ENCODE data around the gene IRF9. TPM values are rescaled to one million over a fixed set of nuclear protein-coding genes. Genes with fewer than 3 reads are reported as not detected.

The IRF9 gene
- total and polyA plus RNA-seq, 10 donors, result 85.8 to 265 (median 156) TPM

DNA sequence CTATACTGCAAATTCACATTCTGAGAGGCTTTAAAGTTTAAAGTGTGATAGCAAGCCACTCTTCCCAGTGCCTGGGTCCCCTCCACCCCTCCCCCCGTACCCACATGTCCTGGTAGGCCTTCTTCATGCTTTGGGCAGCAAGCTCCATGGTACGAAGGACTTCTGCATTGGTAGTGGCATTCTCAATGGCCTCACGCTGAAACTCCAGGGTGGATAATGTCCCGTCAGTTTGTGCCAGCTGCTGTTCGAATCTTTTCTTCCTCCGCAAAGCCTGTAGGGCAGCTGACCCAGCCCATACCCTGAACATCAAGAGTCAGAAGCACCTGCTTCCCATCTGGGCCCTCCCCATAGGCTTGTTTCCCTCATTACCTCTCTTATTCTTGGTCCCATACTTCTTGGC is 50.2 kb downstream of the IRF9 start:
- Histone ChIP-seq H3K9me3 (no peaks in the 10 kb centered on the region), H3K4me1 (peaks cover 23 to 84% (median 48%) of the 10 kb centered on the region in 6 donors), H3K27me3 (replicated peaks in 1 of 7) (no peaks in the 10 kb centered on the region), H3K36me3 (peaks cover 2 to 64% (median 50%) of the 10 kb centered on the region in 6 donors), H3K27ac (no peak overlapping the region), H3K4me3 (no peak overlapping the region)
- TF ChIP-seq POLR2A (IDR thresholded peaks at IDR 0.05) (no peak), POLR2AphosphoS5 (IDR thresholded peaks at IDR 0.05) (no peak)
- TF ChIP-seq, protein P1, sequence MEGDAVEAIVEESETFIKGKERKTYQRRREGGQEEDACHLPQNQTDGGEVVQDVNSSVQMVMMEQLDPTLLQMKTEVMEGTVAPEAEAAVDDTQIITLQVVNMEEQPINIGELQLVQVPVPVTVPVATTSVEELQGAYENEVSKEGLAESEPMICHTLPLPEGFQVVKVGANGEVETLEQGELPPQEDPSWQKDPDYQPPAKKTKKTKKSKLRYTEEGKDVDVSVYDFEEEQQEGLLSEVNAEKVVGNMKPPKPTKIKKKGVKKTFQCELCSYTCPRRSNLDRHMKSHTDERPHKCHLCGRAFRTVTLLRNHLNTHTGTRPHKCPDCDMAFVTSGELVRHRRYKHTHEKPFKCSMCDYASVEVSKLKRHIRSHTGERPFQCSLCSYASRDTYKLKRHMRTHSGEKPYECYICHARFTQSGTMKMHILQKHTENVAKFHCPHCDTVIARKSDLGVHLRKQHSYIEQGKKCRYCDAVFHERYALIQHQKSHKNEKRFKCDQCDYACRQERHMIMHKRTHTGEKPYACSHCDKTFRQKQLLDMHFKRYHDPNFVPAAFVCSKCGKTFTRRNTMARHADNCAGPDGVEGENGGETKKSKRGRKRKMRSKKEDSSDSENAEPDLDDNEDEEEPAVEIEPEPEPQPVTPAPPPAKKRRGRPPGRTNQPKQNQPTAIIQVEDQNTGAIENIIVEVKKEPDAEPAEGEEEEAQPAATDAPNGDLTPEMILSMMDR (IDR thresholded peaks at IDR 0.05 in 8 of 11, conservative IDR thresholded peaks at IDR 0.05 in 3 of 11), result no peak
- no peak for DNase-seq
- intact Hi-C loops (cut with DNase I; ENCODE audit: low total_unique reads), result no loop called here
- 92 to 96% (median 95%) methylated on average over 6 of the region's 6 CpGs for WGBS, 5 donors

DNA sequence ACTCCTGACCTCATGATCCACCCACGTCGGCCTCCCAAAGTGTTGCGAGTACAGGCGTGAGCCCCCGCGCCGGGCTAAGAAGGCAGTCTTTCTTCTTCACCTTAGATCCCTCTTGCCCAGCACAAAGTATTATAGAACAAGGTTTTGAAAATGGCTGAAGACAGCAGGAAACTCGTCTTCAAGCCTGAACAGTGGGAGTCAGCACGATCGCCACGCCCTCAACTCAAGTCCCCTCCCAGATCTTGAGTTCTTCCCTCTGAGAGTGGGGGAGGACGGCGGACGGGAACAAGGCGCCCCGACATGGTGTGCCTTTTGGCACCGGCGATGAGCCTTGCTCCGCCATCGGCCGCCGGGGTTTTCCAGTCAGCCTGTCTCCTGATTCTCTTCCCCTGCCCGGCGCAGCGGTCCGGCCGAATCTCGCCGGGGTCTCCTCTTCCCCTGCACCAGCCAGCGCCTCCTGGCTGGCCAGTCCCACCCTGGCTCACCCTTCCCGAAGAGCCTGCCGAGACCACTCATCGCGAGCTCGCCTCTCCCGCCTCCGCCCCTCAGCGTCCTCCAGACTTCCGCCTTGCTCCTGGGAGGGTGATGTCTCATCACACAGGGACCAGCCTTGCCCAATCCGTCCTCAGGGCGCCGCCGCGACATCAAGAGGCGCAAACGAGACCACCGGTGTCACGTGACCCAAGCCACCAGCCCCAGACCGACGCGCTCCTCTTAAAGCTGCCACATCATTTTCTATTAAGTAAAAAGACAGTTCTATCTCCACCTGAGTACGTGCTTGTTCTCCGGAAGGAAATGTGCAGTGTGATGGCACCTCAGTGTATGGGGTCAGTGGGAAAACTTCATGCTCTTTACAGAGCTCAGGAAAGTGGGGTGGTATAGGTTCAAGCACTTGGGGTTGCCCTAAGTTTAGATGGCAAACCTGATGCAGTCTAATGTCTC is 52.1 kb downstream of the IRF9 start, which contains the start of gene CHMP4A:
Gene CHMP4A, minus strand, starts transcription at position 565 of the 942 bp plus-strand sequence. Its CDS starts 49 bp downstream, at position 516.
- Histone ChIP-seq H3K4me1 (peaks cover 24 to 70% (median 49%) of the 10 kb centered on the region in 6 donors), H3K9me3 (no peaks in the 10 kb centered on the region), H3K4me3 (peak within 1 kb of the TSS; percentile 58 to 90 (median 68)), H3K27me3 (replicated peaks in 1 of 7) (no peaks in the 10 kb centered on the region), H3K27ac (peak within 1 kb of the TSS; percentile 93 to 100 (median 98)), H3K36me3 (peaks cover 0 to 64% (median 38%) of the 10 kb centered on the region in 6 donors)
- intact Hi-C loops (cut with DNase I; ENCODE audit: low total_unique reads), result no loop called here
- TF ChIP-seq, protein P1 (IDR thresholded peaks at IDR 0.05 in 8 of 11, conservative IDR thresholded peaks at IDR 0.05 in 3 of 11), result peak in 5 of 11 experiments; percentile 31 to 44 (median 40)
- peak; percentile 100 for TF ChIP-seq POLR2AphosphoS5 (IDR thresholded peaks at IDR 0.05)
- TF ChIP-seq POLR2A (IDR thresholded peaks at IDR 0.05), result peak; percentile 57 to 88 (median 83)
- DNase-seq, result peak; percentile 99
- WGBS, 5 donors, result 0 to 1% (median 0%) methylated on average over 42 to 53 of the region's 53 CpGs

DNA sequence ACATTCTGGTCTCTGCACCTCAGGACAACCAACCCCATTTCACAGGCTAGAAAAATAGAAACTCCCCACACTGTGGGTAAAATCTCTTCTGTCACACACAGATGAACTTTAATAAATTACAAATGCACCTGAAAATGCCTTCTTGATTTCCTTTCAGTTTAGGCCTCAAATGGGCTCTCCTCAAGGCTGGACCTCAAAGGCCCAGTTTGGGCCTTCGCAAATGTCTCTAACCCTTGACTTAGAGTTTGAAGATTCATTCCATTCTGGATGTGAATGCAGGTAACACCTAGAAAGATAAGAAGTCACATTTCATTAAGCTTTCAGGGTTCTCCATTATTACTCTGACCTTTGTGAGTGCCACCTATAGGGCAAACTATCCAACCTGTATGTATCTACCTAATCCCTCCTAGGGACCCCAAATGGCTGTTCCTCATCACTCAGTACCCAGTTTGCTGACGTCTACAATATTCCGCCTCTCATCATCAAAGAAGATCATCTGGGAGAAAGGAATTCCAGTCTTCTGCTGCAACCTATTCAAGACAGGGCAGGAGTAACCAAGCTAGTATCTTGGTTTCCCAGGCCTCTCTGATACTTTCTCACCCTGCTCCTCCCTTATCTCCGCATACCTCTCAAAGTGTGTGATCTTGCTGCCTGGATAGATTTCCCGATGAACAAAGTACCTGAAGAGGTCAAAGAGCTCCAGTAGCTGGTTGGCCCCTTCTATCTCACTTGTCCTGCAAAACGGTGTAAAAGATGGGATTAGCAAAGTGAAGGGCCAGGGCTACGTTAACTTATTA is 53.0 kb downstream of the IRF9 start:
- Histone ChIP-seq H3K27me3 (replicated peaks in 1 of 7) (no peaks in the 10 kb centered on the region), H3K9me3 (no peaks in the 10 kb centered on the region), H3K27ac (peak overlapping the region; percentile 93 to 100 (median 98)), H3K36me3 (peaks cover 0 to 57% (median 32%) of the 10 kb centered on the region in 6 donors), H3K4me1 (peaks cover 24 to 68% (median 49%) of the 10 kb centered on the region in 6 donors), H3K4me3 (peak overlapping the region in 5 of 8 donors; percentile 64 to 90 (median 72))
- intact Hi-C loops (cut with DNase I; ENCODE audit: low total_unique reads), result no loop called here
- WGBS, 5 donors, result 91 to 95% (median 93%) methylated on average over 7 of the region's 7 CpGs
- TF ChIP-seq, protein P1 (IDR thresholded peaks at IDR 0.05 in 8 of 11, conservative IDR thresholded peaks at IDR 0.05 in 3 of 11), result no peak
- no peak for TF ChIP-seq POLR2A (IDR thresholded peaks at IDR 0.05)
- TF ChIP-seq POLR2AphosphoS5 (IDR thresholded peaks at IDR 0.05), result no peak
- no peak for DNase-seq

All from spleen (tissue), 11 donors.